MM.1S (cell line): ENCODE data around the gene SERPINI2.

Experiments used
- DNase-seq: peaks from one replicate; pipeline ENCODE4 v3.0.0-alpha.2; 2015
- H2AFZ ChIP-seq: fragments of 300-600 bp; sonication (generic); 2 replicates; pipeline ENCODE4 v1.6.0; 2016; ENCODE audit warnings: antibody characterized with exemption, low read length
- H3F3A ChIP-seq: fragments of 300-600 bp; sonication (generic); 2 replicates; pipeline ENCODE4 v1.6.1; 2016; ENCODE audit warnings: mild to moderate bottlenecking, antibody characterized with exemption, low read length, moderate library complexity, mixed read lengths; ENCODE audit not compliant: insufficient read depth
- H3K27ac ChIP-seq: fragments of 300-600 bp; sonication (generic); 2 replicates; pipeline ENCODE4 v1.5.1; 2016; ENCODE audit warnings: mild to moderate bottlenecking, low read length
- H3K27me3 ChIP-seq: fragments of 300-600 bp; sonication (generic); replicated peaks from 2 replicates; pipeline ENCODE4 v1.6.0; 2016; ENCODE audit warnings: low read length; ENCODE audit not compliant: insufficient read depth
- H3K36me3 ChIP-seq: fragments of 300-600 bp; sonication (generic); replicated peaks from 2 replicates; pipeline ENCODE4 v1.6.1; 2016; ENCODE audit warnings: mild to moderate bottlenecking, low read length, mixed read lengths; ENCODE audit not compliant: insufficient read depth
- H3K4me1 ChIP-seq: fragments of 300-600 bp; sonication (generic); 2 replicates; pipeline ENCODE4 v1.6.1; 2016; ENCODE audit warnings: low read length, mixed read lengths
- H3K4me2 ChIP-seq: fragments of 300-600 bp; sonication (generic); 2 replicates; pipeline ENCODE4 v1.6.0; 2016; ENCODE audit warnings: low read depth, low read length
- H3K4me3 ChIP-seq: fragments of 300-600 bp; sonication (generic); 2 replicates; pipeline ENCODE4 v1.5.1; 2016; ENCODE audit warnings: low read length, mixed read lengths
- H3K79me2 ChIP-seq: fragments of 300-600 bp; sonication (generic); 2 replicates; pipeline ENCODE4 v1.6.1; 2016; ENCODE audit warnings: mixed run types, low read length, mixed read lengths
- H3K9ac ChIP-seq: fragments of 300-600 bp; sonication (generic); 2 replicates; pipeline ENCODE4 v1.6.1; 2016; ENCODE audit warnings: low read length, mixed read lengths
- H3K9me2 ChIP-seq: fragments of 300-600 bp; sonication (generic); replicated peaks from 2 replicates; pipeline ENCODE4 v1.6.1; 2016; ENCODE audit warnings: mild to moderate bottlenecking, low read length, mixed read lengths; ENCODE audit not compliant: insufficient read depth
- H3K9me3 ChIP-seq: fragments of 300-600 bp; sonication (generic); replicated peaks from 2 replicates; pipeline ENCODE4 v1.6.1; 2016; ENCODE audit warnings: mild to moderate bottlenecking, low read length, mixed read lengths; ENCODE audit not compliant: insufficient read depth
- H4K20me1 ChIP-seq: fragments of 300-600 bp; sonication (generic); 2 replicates; pipeline ENCODE4 v1.6.1; 2016; ENCODE audit warnings: mild to moderate bottlenecking, low read length, moderate library complexity, mixed read lengths; ENCODE audit not compliant: insufficient read depth
- CTCF ChIP-seq: fragments of 300-600 bp; sonication (generic); IDR thresholded peaks from 2 replicates; pipeline ENCODE4 v1.5.1; 2016; ENCODE audit warnings: antibody characterized with exemption, low read length, mixed read lengths
- EZH2 ChIP-seq: fragments of 300-600 bp; sonication (generic); optimal IDR thresholded peaks from 2 replicates; pipeline ENCODE3; 2017; ENCODE audit warnings: low read depth, mild to moderate bottlenecking, antibody characterized with exemption, low read length, mixed read lengths
- EZH2phosphoT487 ChIP-seq: fragments of 300-600 bp; sonication (generic); IDR thresholded peaks from 2 replicates; pipeline ENCODE4 v1.6.1; 2018; ENCODE audit warnings: antibody characterized with exemption, low read length

SERPINI2 gene

GRCh38 chr3:167487556-167487955, 13.7 kb upstream of the SERPINI2 start:
- no peaks in the 10 kb centered on the region for H3K79me2 ChIP-seq

GRCh38 chr3:167484551-167484950, 10.7 kb upstream of the SERPINI2 start:
- no peak for DNase-seq
- H3K79me2 ChIP-seq = no peaks in the 10 kb centered on the region
- H4K20me1 ChIP-seq = no peaks in the 10 kb centered on the region

More at GRCh38 chr3:167487556-167487955, 13.7 kb upstream of the SERPINI2 start:
- no peaks in the 10 kb centered on the region for H4K20me1 ChIP-seq
- TF ChIP-seq EZH2 = no peak
- no peak for TF ChIP-seq EZH2phosphoT487
- TF ChIP-seq CTCF = no peak
- no peak for DNase-seq
- no peaks in the 10 kb centered on the region for H3K9me3 ChIP-seq
- H3K4me3 ChIP-seq = no peak overlapping the region
- no peak overlapping the region for H3K4me2 ChIP-seq
- H3K27ac ChIP-seq = no peak overlapping the region
- H3K36me3 ChIP-seq = no peaks in the 10 kb centered on the region
- no peak overlapping the region for H2AFZ ChIP-seq
- H3K27me3 ChIP-seq = no peaks in the 10 kb centered on the region
- H3K4me1 ChIP-seq = no peaks in the 10 kb centered on the region
- no peaks in the 10 kb centered on the region for H3F3A ChIP-seq
- no peak overlapping the region for H3K9ac ChIP-seq
- no peaks in the 10 kb centered on the region for H3K9me2 ChIP-seq

GRCh38 chr3:167483708-167484475, 10.1 kb upstream of the SERPINI2 start:
- H3F3A ChIP-seq = no peaks in the 10 kb centered on the region
- no peak overlapping the region for H3K9ac ChIP-seq
- H3K9me3 ChIP-seq = no peaks in the 10 kb centered on the region
- H3K9me2 ChIP-seq = no peaks in the 10 kb centered on the region
- TF ChIP-seq EZH2phosphoT487 (no peak), EZH2 (no peak), CTCF (no peak)
- H2AFZ ChIP-seq = no peak overlapping the region
- no peak overlapping the region for H3K4me2 ChIP-seq
- H3K27me3 ChIP-seq = no peaks in the 10 kb centered on the region
- no peak overlapping the region for H3K4me3 ChIP-seq
- no peaks in the 10 kb centered on the region for H3K79me2 ChIP-seq
- H3K27ac ChIP-seq = no peak overlapping the region
- H3K4me1 ChIP-seq = no peaks in the 10 kb centered on the region
- H3K36me3 ChIP-seq = no peaks in the 10 kb centered on the region
- no peaks in the 10 kb centered on the region for H4K20me1 ChIP-seq
- DNase-seq = no peak

More at GRCh38 chr3:167484551-167484950, 10.7 kb upstream of the SERPINI2 start:
- no peak overlapping the region for H3K4me2 ChIP-seq
- H3K9me3 ChIP-seq = no peaks in the 10 kb centered on the region
- TF ChIP-seq EZH2 (no peak), EZH2phosphoT487 (no peak), CTCF (no peak)
- no peaks in the 10 kb centered on the region for H3K4me1 ChIP-seq
- H3K9me2 ChIP-seq = no peaks in the 10 kb centered on the region
- no peak overlapping the region for H2AFZ ChIP-seq
- H3K9ac ChIP-seq = no peak overlapping the region
- no peaks in the 10 kb centered on the region for H3K36me3 ChIP-seq
- H3K27ac ChIP-seq = no peak overlapping the region
- H3F3A ChIP-seq = no peaks in the 10 kb centered on the region
- no peaks in the 10 kb centered on the region for H3K27me3 ChIP-seq
- H3K4me3 ChIP-seq = no peak overlapping the region
